SU-DHL-6 (cell line): ENCODE results near the gene PGA4.

Experiments
- H2AFZ ChIP-seq: fragments of 200-600 bp; sonication (generic); 2 replicates; pipeline ENCODE4 v1.6.1; 2014; ENCODE audit warnings: low read depth, mild to moderate bottlenecking, moderate library complexity, mixed read lengths, antibody characterized with exemption, low read length; ENCODE audit not compliant: severe bottlenecking
- H3F3A ChIP-seq: fragments of 200-600 bp; shearing (Covaris generic); 2 replicates; pipeline ENCODE4 v1.6.0; 2016; ENCODE audit warnings: antibody characterized with exemption, mild to moderate bottlenecking; ENCODE audit not compliant: insufficient read depth
- H3K27ac ChIP-seq: fragments of 200-600 bp; sonication (generic); 2 replicates; pipeline ENCODE4 v1.5.1; 2016; ENCODE audit warnings: low read depth, mild to moderate bottlenecking, low read length, moderate library complexity, mixed read lengths
- H3K27me3 ChIP-seq: fragments of 200-600 bp; sonication (generic), shearing (Covaris generic); 2 replicates; pipeline ENCODE4 v1.6.0; 2014; ENCODE audit warnings: mild to moderate bottlenecking, low read length
- H3K36me3 ChIP-seq: fragments of 200-600 bp; sonication (generic); 2 replicates; pipeline ENCODE4 v1.6.1; 2014; ENCODE audit warnings: mild to moderate bottlenecking, low read length, mixed read lengths
- H3K4me2 ChIP-seq: fragments of 300-600, 200-600 bp; shearing (Covaris generic), sonication (generic); 2 replicates; pipeline ENCODE4 v1.6.0; 2014; ENCODE audit warnings: low read length, low read depth, mild to moderate bottlenecking; ENCODE audit not compliant: poor library complexity, severe bottlenecking
- H3K4me3 ChIP-seq: fragments of 200-600 bp; sonication (generic); 2 replicates; pipeline ENCODE4 v1.5.1; 2014; ENCODE audit warnings: antibody characterized with exemption, low read length, mild to moderate bottlenecking, mixed read lengths; ENCODE audit not compliant: insufficient read depth, poor library complexity, severe bottlenecking
- H3K79me2 ChIP-seq: fragments of 200-600 bp; sonication (generic); 2 replicates; pipeline ENCODE4 v1.6.1; 2014; ENCODE audit warnings: mild to moderate bottlenecking, low read length, moderate library complexity; ENCODE audit not compliant: insufficient read depth
- H3K9ac ChIP-seq: fragments of 200-600 bp; sonication (generic); 2 replicates; pipeline ENCODE4 v1.7.0; 2014; ENCODE audit warnings: mild to moderate bottlenecking, low read length
- H3K9me2 ChIP-seq: fragments of 200-600 bp; sonication (generic); replicated peaks from 2 replicates; pipeline ENCODE4 v1.6.1; 2014; ENCODE audit warnings: low read length; ENCODE audit not compliant: insufficient read depth
- H3K9me3 ChIP-seq: fragments of 200-600 bp; sonication (generic); 2 replicates; pipeline ENCODE4 v1.6.1; 2014; ENCODE audit warnings: low read length, mixed read lengths; ENCODE audit not compliant: insufficient read depth
- H4K20me1 ChIP-seq: fragments of 200-600 bp; sonication (generic); 2 replicates; pipeline ENCODE4 v1.6.1; 2014; ENCODE audit warnings: low read depth, mild to moderate bottlenecking, antibody characterized with exemption, low read length, moderate library complexity, mixed read lengths
- EZH2phosphoT487 ChIP-seq: fragments of 200-600 bp; sonication (generic), shearing (Covaris generic); conservative IDR thresholded peaks from 2 replicates; pipeline ENCODE4 v1.6.1; 2018; ENCODE audit warnings: mild to moderate bottlenecking, antibody characterized with exemption, low read length, moderate library complexity, mixed read lengths
- TF ChIP-seq, protein P1 (sequence below): fragments of 200-600 bp; sonication (generic); IDR thresholded peaks from one replicate; pipeline ENCODE4 v1.5.1; 2017; ENCODE audit warnings: antibody characterized with exemption, mild to moderate bottlenecking, low read length, moderate library complexity; ENCODE audit not compliant: insufficient read depth, poor library complexity, severe bottlenecking

The PGA4 gene

GRCh38 chr11:61181489-61181888 is 40.7 kb upstream of the PGA4 start:
- Histone ChIP-seq H3K9me3 (no peaks in the 10 kb centered on the region), H4K20me1 (no peaks in the 10 kb centered on the region), H3K79me2 (no peaks in the 10 kb centered on the region), H3K27ac (no peak overlapping the region), H3K36me3 (no peaks in the 10 kb centered on the region), H3F3A (no peaks in the 10 kb centered on the region), H3K9me2 (no peaks in the 10 kb centered on the region), H3K9ac (no peak overlapping the region), H2AFZ (no peak overlapping the region), H3K4me3 (no peak overlapping the region), H3K27me3 (no peaks in the 10 kb centered on the region), H3K4me2 (no peak overlapping the region)
- no peak for TF ChIP-seq EZH2phosphoT487
- TF ChIP-seq, protein P1, sequence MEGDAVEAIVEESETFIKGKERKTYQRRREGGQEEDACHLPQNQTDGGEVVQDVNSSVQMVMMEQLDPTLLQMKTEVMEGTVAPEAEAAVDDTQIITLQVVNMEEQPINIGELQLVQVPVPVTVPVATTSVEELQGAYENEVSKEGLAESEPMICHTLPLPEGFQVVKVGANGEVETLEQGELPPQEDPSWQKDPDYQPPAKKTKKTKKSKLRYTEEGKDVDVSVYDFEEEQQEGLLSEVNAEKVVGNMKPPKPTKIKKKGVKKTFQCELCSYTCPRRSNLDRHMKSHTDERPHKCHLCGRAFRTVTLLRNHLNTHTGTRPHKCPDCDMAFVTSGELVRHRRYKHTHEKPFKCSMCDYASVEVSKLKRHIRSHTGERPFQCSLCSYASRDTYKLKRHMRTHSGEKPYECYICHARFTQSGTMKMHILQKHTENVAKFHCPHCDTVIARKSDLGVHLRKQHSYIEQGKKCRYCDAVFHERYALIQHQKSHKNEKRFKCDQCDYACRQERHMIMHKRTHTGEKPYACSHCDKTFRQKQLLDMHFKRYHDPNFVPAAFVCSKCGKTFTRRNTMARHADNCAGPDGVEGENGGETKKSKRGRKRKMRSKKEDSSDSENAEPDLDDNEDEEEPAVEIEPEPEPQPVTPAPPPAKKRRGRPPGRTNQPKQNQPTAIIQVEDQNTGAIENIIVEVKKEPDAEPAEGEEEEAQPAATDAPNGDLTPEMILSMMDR = no peak

DNA sequence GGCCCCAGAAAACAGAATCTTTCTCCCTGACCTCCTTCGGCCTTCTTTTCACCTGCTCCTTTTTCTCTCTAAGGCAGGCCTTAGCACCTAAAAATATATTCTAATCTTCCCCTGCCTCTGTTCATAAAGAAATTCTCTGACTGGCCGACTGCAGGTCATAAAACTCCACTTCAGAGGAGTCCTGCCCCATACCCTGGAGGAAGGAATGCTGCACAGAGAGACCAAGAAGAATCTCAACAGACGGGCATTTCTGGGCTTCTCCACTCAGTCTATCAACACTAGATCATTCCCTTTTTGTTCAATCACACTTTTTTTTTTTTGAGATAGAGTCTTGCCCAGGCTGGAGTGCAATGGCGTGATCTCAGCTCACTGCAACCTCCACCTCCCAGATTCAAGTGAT is 38.5 kb upstream of the PGA4 start:
- Histone ChIP-seq H3K9me2 (no peaks in the 10 kb centered on the region), H3K36me3 (no peaks in the 10 kb centered on the region), H3K4me2 (no peak overlapping the region), H3K27me3 (no peaks in the 10 kb centered on the region), H3K9me3 (no peaks in the 10 kb centered on the region), H3F3A (no peaks in the 10 kb centered on the region), H2AFZ (no peak overlapping the region), H3K4me3 (no peak overlapping the region), H3K27ac (no peak overlapping the region), H3K79me2 (no peaks in the 10 kb centered on the region), H3K9ac (no peak overlapping the region), H4K20me1 (no peaks in the 10 kb centered on the region)
- TF ChIP-seq, protein P1 = no peak
- TF ChIP-seq EZH2phosphoT487 = no peak

DNA sequence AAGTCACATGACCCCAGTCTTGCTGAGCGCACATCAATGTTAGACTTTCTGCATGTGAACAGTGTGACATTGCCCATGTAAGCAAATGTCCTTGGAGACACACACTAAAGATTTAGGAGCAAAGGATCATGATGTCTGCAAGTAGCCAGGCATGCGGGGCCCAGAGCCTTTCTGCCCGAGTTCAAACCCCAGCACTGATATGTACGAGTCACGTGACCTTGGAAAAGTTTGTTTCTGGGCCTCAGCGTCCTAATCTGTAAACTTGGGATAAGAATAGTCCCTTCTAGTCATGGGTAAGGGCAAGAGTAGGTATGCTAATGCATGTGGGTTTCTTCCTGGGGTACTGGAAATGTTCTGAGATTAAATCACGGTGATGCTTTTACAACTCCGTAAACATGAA is 35.6 kb upstream of the PGA4 start:
- TF ChIP-seq EZH2phosphoT487 = no peak
- TF ChIP-seq, protein P1 = no peak

More for the DNA sequence above, 35.6 kb upstream of the PGA4 start:
- no peaks in the 10 kb centered on the region for H3K27me3 ChIP-seq
- no peak overlapping the region for H3K27ac ChIP-seq
- H3K9me2 ChIP-seq = no peaks in the 10 kb centered on the region
- no peaks in the 10 kb centered on the region for H3F3A ChIP-seq
- H4K20me1 ChIP-seq = no peaks in the 10 kb centered on the region
- no peaks in the 10 kb centered on the region for H3K9me3 ChIP-seq
- no peaks in the 10 kb centered on the region for H3K36me3 ChIP-seq
- no peaks in the 10 kb centered on the region for H3K79me2 ChIP-seq
- no peak overlapping the region for H3K4me3 ChIP-seq
- no peak overlapping the region for H3K9ac ChIP-seq
- no peak overlapping the region for H3K4me2 ChIP-seq
- H2AFZ ChIP-seq = no peak overlapping the region
